ENCODE data around the gene FOXP4. TPM values are rescaled to one million over a fixed set of nuclear protein-coding genes. Genes with fewer than 3 reads are reported as not detected.

Gene FOXP4
- polyA plus RNA-seq, 2 of the 4 experiments (the other 2 are of a cell fraction) = 2.6 to 14.2 TPM

DNA sequence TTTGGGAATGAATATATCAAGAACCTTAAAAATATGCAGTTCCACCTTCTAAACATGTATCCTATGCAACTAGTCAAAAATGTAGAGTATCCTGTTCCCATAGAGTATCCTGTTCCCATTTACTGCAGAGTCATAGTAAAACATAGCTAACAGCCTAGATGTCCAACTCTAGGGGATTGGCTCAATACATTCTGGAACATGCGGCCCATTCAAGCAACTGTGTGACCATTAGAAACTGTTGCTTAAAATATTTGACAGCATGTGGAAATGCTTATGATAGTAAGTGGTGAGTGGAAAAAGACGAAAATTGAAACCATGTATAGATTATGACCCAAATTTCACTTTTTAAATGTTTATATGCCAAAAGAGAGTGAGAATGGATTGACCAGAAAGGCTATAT, 11.2 kb downstream of the FOXP4 start:
- H3K4me1 ChIP-seq = peaks cover 19% of the 10 kb centered on the region
- H3K4me3 ChIP-seq = no peak overlapping the region
- WGBS (ENCODE audit: missing lambda C conversion rate) = 88% methylated on average over 2 of the region's 2 CpGs
- ChIA-PET POLR2A (no interaction called here), CTCF (interaction anchor here (2.2 kb wide), 1 partner anchor 190 kb away, joined by 9 read pairs; no protein-coding TSS in a partner anchor)
- no peak for ATAC-seq
- no peak overlapping the region for H3K4me2 ChIP-seq
- TF ChIP-seq NR3C1 (IDR thresholded peaks at IDR 0.05) (no peak), JUN (IDR thresholded peaks at IDR 0.05) (no peak), RARB (CRISPR knock-in tag; IDR thresholded peaks at IDR 0.05) (no peak), RFX5 (IDR thresholded peaks at IDR 0.05) (no peak), HDAC2 (IDR thresholded peaks at IDR 0.05) (no peak), HOXB5 (CRISPR knock-in tag; IDR thresholded peaks at IDR 0.05) (no peak), POLR2AphosphoS2 (conservative IDR thresholded peaks at IDR 0.05; ENCODE audit: low read length) (no peak), GATA3 (IDR thresholded peaks at IDR 0.05; ENCODE audit: borderline replicate concordance) (no peak), TP53 (CRISPR knock-in tag; IDR thresholded peaks at IDR 0.05) (no peak), FOSL2 (IDR thresholded peaks at IDR 0.05) (no peak), FOSL2 (CRISPR knock-in tag; IDR thresholded peaks at IDR 0.05) (no peak), ZSCAN20 (CRISPR knock-in tag; IDR thresholded peaks at IDR 0.05) (no peak)
- TF ChIP-seq, protein P1, sequence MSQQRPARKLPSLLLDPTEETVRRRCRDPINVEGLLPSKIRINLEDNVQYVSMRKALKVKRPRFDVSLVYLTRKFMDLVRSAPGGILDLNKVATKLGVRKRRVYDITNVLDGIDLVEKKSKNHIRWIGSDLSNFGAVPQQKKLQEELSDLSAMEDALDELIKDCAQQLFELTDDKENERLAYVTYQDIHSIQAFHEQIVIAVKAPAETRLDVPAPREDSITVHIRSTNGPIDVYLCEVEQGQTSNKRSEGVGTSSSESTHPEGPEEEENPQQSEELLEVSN (IDR thresholded peaks at IDR 0.05; ENCODE audit: borderline replicate concordance, low read depth) = no peak
- no peaks in the 10 kb centered on the region for H3K9me3 ChIP-seq
- no peak for DNase-seq (ENCODE audit: low read depth in 1 of 2, low spot score in 1 of 2)
- no peak overlapping the region for H3K27ac ChIP-seq
- FAIRE-seq = no peak

DNA sequence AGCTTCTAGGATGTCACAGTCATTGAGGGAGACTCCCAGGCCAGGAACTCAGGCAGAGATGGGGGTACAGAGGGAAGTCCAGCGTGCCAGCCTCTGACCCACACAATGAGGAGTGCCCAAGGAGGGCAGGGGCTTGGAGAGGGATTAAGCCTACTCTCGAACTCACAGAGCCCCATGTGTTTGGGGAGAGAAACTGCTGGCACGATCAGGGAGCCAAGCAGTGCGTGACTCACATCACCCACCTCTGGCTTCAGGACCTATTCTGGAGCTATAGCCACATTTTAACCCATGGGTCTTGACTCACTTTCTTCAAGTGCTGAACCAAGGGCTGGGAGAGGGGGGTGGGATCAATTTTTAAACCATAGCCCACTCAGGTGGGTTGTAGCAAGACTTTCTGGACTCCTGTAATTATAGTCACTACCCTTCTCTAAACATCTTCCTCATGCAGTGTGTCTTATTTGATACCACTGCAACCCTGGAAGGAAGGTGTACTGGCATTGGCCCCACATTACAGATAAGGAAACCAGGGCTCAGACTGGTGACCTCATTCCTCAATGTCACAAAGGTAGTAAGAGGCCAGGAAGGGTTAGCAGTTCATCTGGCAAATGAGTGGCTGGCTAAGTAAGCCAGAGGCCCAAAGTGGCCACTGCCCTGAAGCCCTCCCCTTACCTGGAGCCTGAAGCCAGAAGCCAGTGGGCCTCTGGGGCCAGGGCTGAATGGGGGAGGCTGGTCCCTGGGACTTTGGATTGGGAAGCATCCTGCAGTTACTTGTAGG, 12.0 kb downstream of the FOXP4 start:
- Histone ChIP-seq H3K27ac (no peak overlapping the region), H3K4me3 (no peak overlapping the region), H3K4me1 (peaks cover 12% of the 10 kb centered on the region), H3K4me2 (no peak overlapping the region), H3K9me3 (no peaks in the 10 kb centered on the region)
- ChIA-PET POLR2A (no interaction called here), CTCF (no interaction called here)
- FAIRE-seq (no peak), DNase-seq (ENCODE audit: low read depth in 1 of 2, low spot score in 1 of 2) (no peak), ATAC-seq (no peak)
- no peak for TF ChIP-seq POLR2AphosphoS2 (conservative IDR thresholded peaks at IDR 0.05; ENCODE audit: low read length)
- TF ChIP-seq CBX2 (IDR thresholded peaks at IDR 0.05; ENCODE audit: borderline replicate concordance, low read depth) = no peak
- TF ChIP-seq, protein P1 (IDR thresholded peaks at IDR 0.05; ENCODE audit: borderline replicate concordance, low read depth) = no peak
- no peak for TF ChIP-seq NFE2L2 (conservative IDR thresholded peaks at IDR 0.05; ENCODE audit: low read length)
- TF ChIP-seq EHF (CRISPR knock-in tag; IDR thresholded peaks at IDR 0.05) = no peak
- no peak for TF ChIP-seq JUNB (IDR thresholded peaks at IDR 0.05)
- no peak for TF ChIP-seq ELK1 (IDR thresholded peaks at IDR 0.05; ENCODE audit: low read depth, low read length)
- TF ChIP-seq GATA3 (IDR thresholded peaks at IDR 0.05; ENCODE audit: borderline replicate concordance) = no peak
- TF ChIP-seq KDM5A (IDR thresholded peaks at IDR 0.05) = no peak
- WGBS (ENCODE audit: missing lambda C conversion rate) = 87% methylated on average over 4 of the region's 4 CpGs

DNA sequence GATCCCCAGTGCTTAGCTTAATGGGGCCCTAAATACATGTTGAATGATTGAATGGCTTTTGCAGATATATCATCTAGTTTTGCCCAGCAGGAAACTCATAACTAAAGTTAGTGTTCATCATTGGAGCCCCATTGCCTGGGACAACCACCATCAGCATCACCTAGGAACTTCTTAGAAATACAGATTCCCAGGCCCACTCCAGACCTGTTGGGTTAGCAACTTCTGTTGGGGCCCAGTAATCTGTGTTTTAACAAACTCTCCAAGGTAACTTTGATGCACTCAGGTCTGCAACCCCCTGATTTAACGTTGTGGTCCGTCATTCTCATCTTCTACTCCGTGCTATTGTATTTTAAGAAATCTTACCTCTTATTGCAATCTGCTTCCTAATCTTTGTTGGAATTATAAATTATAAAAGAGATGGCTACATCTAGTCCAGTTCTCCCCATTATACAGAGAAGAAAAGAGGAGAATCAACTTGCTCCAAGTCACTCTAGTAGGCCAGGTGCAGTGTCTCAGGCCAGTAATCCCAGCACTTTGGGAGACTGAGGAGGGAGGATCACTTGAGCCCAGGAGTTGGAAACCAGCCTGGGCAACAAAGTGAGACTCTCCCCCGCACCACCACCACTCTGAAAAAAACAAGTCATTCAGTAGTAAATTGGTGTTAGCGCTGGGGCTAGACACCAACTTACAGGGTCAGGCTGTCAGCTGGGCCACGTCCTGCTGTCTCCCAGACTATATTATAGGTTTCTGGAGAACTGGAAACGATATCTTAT, 13.7 kb downstream of the FOXP4 start:
- 93% methylated on average over 7 of the region's 7 CpGs for WGBS (ENCODE audit: missing lambda C conversion rate)
- no peak overlapping the region for H3K27ac ChIP-seq
- 0 out of 3 replicates have a peak, but pooled peaks cover 4% of the 10 kb centered on the region for H3K4me1 ChIP-seq
- ChIA-PET CTCF (no interaction called here), POLR2A (no interaction called here)
- no peak overlapping the region for H3K4me3 ChIP-seq
- FAIRE-seq (no peak), ATAC-seq (no peak), DNase-seq (ENCODE audit: low read depth in 1 of 2, low spot score in 1 of 2) (no peak)
- no peaks in the 10 kb centered on the region for H3K9me3 ChIP-seq
- no peak overlapping the region for H3K4me2 ChIP-seq
- no peak for TF ChIP-seq ELK1 (IDR thresholded peaks at IDR 0.05; ENCODE audit: low read depth, low read length)
- TF ChIP-seq CEBPB (IDR thresholded peaks at IDR 0.05) = no peak
- TF ChIP-seq RFX5 (IDR thresholded peaks at IDR 0.05) = no peak
- no peak for TF ChIP-seq JUN (IDR thresholded peaks at IDR 0.05)
- no peak for TF ChIP-seq NR3C1 (IDR thresholded peaks at IDR 0.05)
- TF ChIP-seq TFCP2L1 (CRISPR knock-in tag; IDR thresholded peaks at IDR 0.05) = no peak
- no peak for TF ChIP-seq POLR2A (IDR thresholded peaks at IDR 0.05; ENCODE audit: low read length)
- no peak for TF ChIP-seq KDM1A (IDR thresholded peaks at IDR 0.05; ENCODE audit: low read depth)
- no peak for TF ChIP-seq JUNB (IDR thresholded peaks at IDR 0.05)
- TF ChIP-seq, protein P1 (IDR thresholded peaks at IDR 0.05; ENCODE audit: borderline replicate concordance, low read depth) = no peak
- no peak for TF ChIP-seq PBX3 (IDR thresholded peaks at IDR 0.05)
- no peak for TF ChIP-seq HMGXB4 (CRISPR knock-in tag; IDR thresholded peaks at IDR 0.05; ENCODE audit: borderline replicate concordance)

All from A549 (cell line).